B cell (primary cell): ENCODE data around the gene SAMD10. TPM values are rescaled to one million over a fixed set of nuclear protein-coding genes. Genes with fewer than 3 reads are reported as not detected.
"Not testable (repeated sequence)": the region's sequence is repeated elsewhere in the genome, so short reads cannot be mapped to it uniquely, and the experiment has no call there.

Experiments used
- ATAC-seq: fragments of 200-7000 bp; cut with Tn5 transposase; one replicate; pipeline ENCODE4 v1.10.0; 2021; ENCODE audit warnings: low read depth, mild to moderate bottlenecking, moderate number of reproducible peaks, moderate library complexity
- CTCF ChIA-PET: fragments of 350-600 bp; sonication (Branson Sonifier 250); formaldehyde crosslinking; loops from one replicate; lab custom pipeline; 2021; ENCODE audit warnings: antibody characterized with exemption, inconsistent platforms; lab: Charles Lee
- POLR2A ChIA-PET: fragments of 350-600 bp; sonication (Branson Sonifier 250); formaldehyde crosslinking; loops from one replicate; lab custom pipeline; 2021; ENCODE audit warnings: antibody characterized with exemption; lab: Charles Lee
- DNase-seq: peaks from one replicate; pipeline ENCODE4 v3.0.0; 2013
- H2AFZ ChIP-seq: 2 replicates; pipeline ENCODE4 v1.6.1; 2012; ENCODE audit warnings: mild to moderate bottlenecking, low read depth, low read length; ENCODE audit not compliant: insufficient read depth, poor library complexity, severe bottlenecking
- H3K27ac ChIP-seq, 2 donors: 1 replicate in 1 of 2; 2 replicates in 1 of 2; pipeline ENCODE4 v1.5.1; 2012 to 2013; ENCODE audit warnings: low read length in 2 of 2, mild to moderate bottlenecking in 2 of 2, moderate library complexity in 1 of 2
- H3K27me3 ChIP-seq, 4 experiments: fragments of 200-600 bp in 1 of 4; sonication (generic) in 1 of 4; replicated peaks in 1 of 4; 1 replicate in 2 of 4; 2 replicates in 2 of 4; pipeline versions ENCODE4 v1.6.1 to v1.7.0; 2013 to 2016; ENCODE audit warnings: low read length in 3 of 4, mild to moderate bottlenecking in 2 of 4, mixed read lengths in 1 of 4, moderate library complexity in 1 of 4; ENCODE audit not compliant: insufficient read depth in 4 of 4, control insufficient read depth in 3 of 4; ENCODE audit errors: control extremely low read depth in 1 of 4
- H3K36me3 ChIP-seq, 2 experiments: replicated peaks in 1 of 2; 1 replicate in 1 of 2; 2 replicates in 1 of 2; pipeline versions ENCODE4 v1.6.1 to v1.7.1; 2013; ENCODE audit warnings: low read length in 1 of 2; ENCODE audit not compliant: insufficient read depth in 2 of 2, control insufficient read depth in 1 of 2; ENCODE audit errors: control extremely low read depth in 1 of 2, extremely low read depth in 1 of 2
- H3K4me1 ChIP-seq, 2 donors: fragments of 200-600 bp in 1 of 2; sonication (generic) in 1 of 2; 1 replicate in 1 of 2; 2 replicates in 1 of 2; pipeline versions ENCODE4 v1.5.1 to v1.6.1; 2013 to 2017; ENCODE audit warnings: low read length in 2 of 2; ENCODE audit not compliant: control insufficient read depth in 2 of 2, insufficient read depth in 2 of 2
- H3K4me2 ChIP-seq: replicated peaks from 2 replicates; pipeline ENCODE3; 2012; ENCODE audit warnings: mild to moderate bottlenecking, low read depth, low read length; ENCODE audit not compliant: poor library complexity, severe bottlenecking
- H3K4me3 ChIP-seq, 5 experiments: fragments of 200-600 bp in 1 of 5; sonication (generic) in 1 of 5; 1 replicate in 3 of 5; 2 replicates in 2 of 5; pipeline versions ENCODE4 v1.5.1 to v1.7.0; 2011 to 2016; ENCODE audit warnings: low read length in 4 of 5, mild to moderate bottlenecking in 4 of 5, low read depth in 2 of 5, control low read depth in 1 of 5, moderate library complexity in 1 of 5; ENCODE audit not compliant: insufficient read depth in 1 of 5; ENCODE audit errors: control extremely low read depth in 1 of 5, extremely low read depth in 1 of 5
- H3K79me2 ChIP-seq: fragments of 200-600 bp; sonication (generic); one replicate; pipeline ENCODE4 v1.6.0; 2016; ENCODE audit warnings: low read length; ENCODE audit not compliant: control insufficient read depth, insufficient read depth
- H3K9ac ChIP-seq: fragments of 200-600 bp; sonication (generic); 2 replicates; pipeline ENCODE4 v1.6.1; 2017; ENCODE audit warnings: mild to moderate bottlenecking, low read length, moderate library complexity
- H3K9me3 ChIP-seq, 3 donors: one replicate each; pipeline versions ENCODE4 v1.6.1 to v1.7.1; 2013; ENCODE audit warnings: low read length in 2 of 3; ENCODE audit not compliant: control insufficient read depth in 2 of 3, insufficient read depth in 1 of 3; ENCODE audit errors: control extremely low read depth in 1 of 3
- H4K20me1 ChIP-seq: 2 replicates; pipeline ENCODE4 v1.6.0; 2012; ENCODE audit warnings: mild to moderate bottlenecking, low read length; ENCODE audit not compliant: insufficient read depth, control insufficient read depth, poor library complexity, severe bottlenecking
- H3K27ac Mint-ChIP-seq: one replicate; pipeline ENCODE4 v1.8.0; 2021; ENCODE audit warnings: mixed read lengths
- H3K27me3 Mint-ChIP-seq: one replicate; pipeline ENCODE4 v1.8.0; 2021; ENCODE audit warnings: mixed read lengths
- H3K4me1 Mint-ChIP-seq: one replicate; pipeline ENCODE4 v1.8.0; 2021; ENCODE audit warnings: mixed read lengths
- H3K4me3 Mint-ChIP-seq: one replicate; pipeline ENCODE4 v1.8.0; 2021; ENCODE audit warnings: mixed read lengths
- H3K9me3 Mint-ChIP-seq: one replicate; pipeline ENCODE4 v1.8.0; 2022; ENCODE audit warnings: mixed read lengths; ENCODE audit not compliant: insufficient read depth
- CTCF ChIP-seq: fragments of 200-600 bp; IDR thresholded peaks from one replicate; pipeline ENCODE4 v1.8.0; 2022; ENCODE audit warnings: antibody characterized with exemption, mild to moderate bottlenecking
- EZH2 ChIP-seq: IDR thresholded peaks from 2 replicates; pipeline ENCODE4 v1.6.1; 2012; ENCODE audit warnings: borderline replicate concordance, low read depth, mild to moderate bottlenecking, moderate library complexity, low read length; ENCODE audit not compliant: insufficient read depth, poor library complexity, severe bottlenecking
- WGBS: methylation state at CpG from one replicate; pipeline ENCODE4 v1.1.5; 2013; ENCODE audit warnings: missing lambda C conversion rate; ENCODE audit not compliant: insufficient coverage; 5-methylcytosine and 5-hydroxymethylcytosine counted together
- intact Hi-C: fragments of 100-400 bp; cut with micrococcal nuclease; formaldehyde crosslinking; loops from one replicate; pipeline ENCODE4 v1.10.0; 2022
- polyA plus RNA-seq: library from polyadenylated mRNA; depleted of rRNA; stranded (reverse); fragments of >200 nt; gene quantifications from 2 replicates; pipeline ENCODE4 v1.2.3, GENCODE V29; 2012
- total RNA-seq, 2 donors: library from RNA; stranded (reverse); fragments of 120-200 nt in 1 of 2; gene quantifications; 1 replicate in 1 of 2; 2 replicates in 1 of 2; pipeline versions ENCODE4 v1.2.3 to v1.2.4, GENCODE V29; 2013 to 2022

Gene SAMD10
- total and polyA plus RNA-seq, 2 donors (not counting 1 experiment from before 2014, with no cell fraction given), result 12.7 to 34.2 TPM

GRCh38 chr20:63972312-63973159 lies 6.9 kb downstream of the SAMD10 start:
- intact Hi-C loops, result no loop called here
- peak; percentile 19 for DNase-seq
- no peak for TF ChIP-seq CTCF
- no peak for TF ChIP-seq EZH2
- Histone ChIP-seq H2AFZ (no peak overlapping the region), H3K9me3 (no peaks in the 10 kb centered on the region), H3K79me2 (no peaks in the 10 kb centered on the region), H3K27ac (no peak overlapping the region), H3K27me3 (no peaks in the 10 kb centered on the region), H3K4me3 (no peak overlapping the region), H3K4me1 (peaks cover 13 to 26% of the 10 kb centered on the region in 2 donors), H3K9ac (no peak overlapping the region), H3K36me3 (peaks cover 0 to 2% of the 10 kb centered on the region in 2 experiments), H3K4me2 (no peak overlapping the region), H4K20me1 (peaks cover 2% of the 10 kb centered on the region)
- ATAC-seq, result no peak
- ChIA-PET CTCF (interaction anchor here (0.8 to 3.0 kb wide), 13 partner anchors 10 to 750 kb away, joined by 3 to 26 read pairs (median 11); partner anchors contain the start of genes PTK6, RTEL1, TPD52L2 and UCKL1), POLR2A (interaction anchor here (0.7 kb wide), 2 partner anchors 55 to 267 kb away, joined by 7 to 9 read pairs; no protein-coding TSS in a partner anchor)
- H3K27me3 Mint-ChIP-seq, result no peaks in the 10 kb centered on the region
- no peak overlapping the region for H3K27ac Mint-ChIP-seq
- peak overlapping the region; percentile 3 for H3K4me3 Mint-ChIP-seq
- peaks cover 25% of the 10 kb centered on the region for H3K4me1 Mint-ChIP-seq
- 81% methylated on average over 18 of the region's 18 CpGs for WGBS
- no peaks in the 10 kb centered on the region for H3K9me3 Mint-ChIP-seq

GRCh38 chr20:63971960-63972311 lies 7.5 kb downstream of the SAMD10 start:
- peaks cover 13 to 22% of the 10 kb centered on the region in 2 donors for H3K4me1 ChIP-seq
- H3K9me3 Mint-ChIP-seq, H2AFZ ChIP-seq, H3K9me3 ChIP-seq, H3K79me2 ChIP-seq, H3K36me3 ChIP-seq, DNase-seq, H3K9ac ChIP-seq, H3K4me2 ChIP-seq, H3K27ac ChIP-seq, H3K27ac Mint-ChIP-seq, H3K4me3 Mint-ChIP-seq, H4K20me1 ChIP-seq, H3K27me3 ChIP-seq, H3K4me3 ChIP-seq, intact Hi-C loops, ATAC-seq, H3K27me3 Mint-ChIP-seq: not testable (repeated sequence)
- peaks cover 22% of the 10 kb centered on the region for H3K4me1 Mint-ChIP-seq
- ChIA-PET CTCF (interaction anchor here (1.0 to 2.8 kb wide), 4 partner anchors 9 to 436 kb away, joined by 3 to 22 read pairs (median 6); partner anchors contain the start of gene PRPF6), POLR2A (interaction anchor here (0.7 kb wide), 2 partner anchors 54 to 267 kb away, joined by 7 to 9 read pairs; no protein-coding TSS in a partner anchor)
- 77% methylated on average over 6 of the region's 10 CpGs for WGBS
